ENCODE results near the gene RBP7.
A peak's percentile ranks its signal among the peaks of the same experiment; 100 is the strongest.
"Not testable (repeated sequence)": the region's sequence is repeated elsewhere in the genome, so short reads cannot be mapped to it uniquely, and the experiment has no call there.

The RBP7 gene

GRCh38 chr1:10014016-10014415 lies 17.0 kb downstream of the RBP7 start:
- DNase-seq (ENCODE audit: low read depth in 2 of 2): no peak
- H3K4me3 ChIP-seq (replicated peaks in 1 of 2; ENCODE audit: low read depth in 2 of 2, low read length in 2 of 2): no peak overlapping the region
- TF ChIP-seq, protein P1, sequence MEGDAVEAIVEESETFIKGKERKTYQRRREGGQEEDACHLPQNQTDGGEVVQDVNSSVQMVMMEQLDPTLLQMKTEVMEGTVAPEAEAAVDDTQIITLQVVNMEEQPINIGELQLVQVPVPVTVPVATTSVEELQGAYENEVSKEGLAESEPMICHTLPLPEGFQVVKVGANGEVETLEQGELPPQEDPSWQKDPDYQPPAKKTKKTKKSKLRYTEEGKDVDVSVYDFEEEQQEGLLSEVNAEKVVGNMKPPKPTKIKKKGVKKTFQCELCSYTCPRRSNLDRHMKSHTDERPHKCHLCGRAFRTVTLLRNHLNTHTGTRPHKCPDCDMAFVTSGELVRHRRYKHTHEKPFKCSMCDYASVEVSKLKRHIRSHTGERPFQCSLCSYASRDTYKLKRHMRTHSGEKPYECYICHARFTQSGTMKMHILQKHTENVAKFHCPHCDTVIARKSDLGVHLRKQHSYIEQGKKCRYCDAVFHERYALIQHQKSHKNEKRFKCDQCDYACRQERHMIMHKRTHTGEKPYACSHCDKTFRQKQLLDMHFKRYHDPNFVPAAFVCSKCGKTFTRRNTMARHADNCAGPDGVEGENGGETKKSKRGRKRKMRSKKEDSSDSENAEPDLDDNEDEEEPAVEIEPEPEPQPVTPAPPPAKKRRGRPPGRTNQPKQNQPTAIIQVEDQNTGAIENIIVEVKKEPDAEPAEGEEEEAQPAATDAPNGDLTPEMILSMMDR (IDR thresholded peaks at IDR 0.05; ENCODE audit: low read depth, low read length): no peak

GRCh38 chr1:10019561-10019960 lies 22.5 kb downstream of the RBP7 start:
- H3K4me3 ChIP-seq (replicated peaks in 1 of 2; ENCODE audit: low read depth in 2 of 2, low read length in 2 of 2): no peak overlapping the region
- TF ChIP-seq, protein P1 (IDR thresholded peaks at IDR 0.05; ENCODE audit: low read depth, low read length): no peak
- peak in 1 of 2 donors; percentile 51 for DNase-seq (ENCODE audit: low read depth in 2 of 2)

- DNase-seq (ENCODE audit: low read depth in 2 of 2): no peak
- H3K4me3 ChIP-seq (replicated peaks in 1 of 2; ENCODE audit: low read depth in 2 of 2, low read length in 2 of 2): no peak overlapping the region
- TF ChIP-seq, protein P1 (IDR thresholded peaks at IDR 0.05; ENCODE audit: low read depth, low read length): no peak
Measured at GRCh38 chr1:10020086-10020485, 23.1 kb downstream of the RBP7 start.

DNA sequence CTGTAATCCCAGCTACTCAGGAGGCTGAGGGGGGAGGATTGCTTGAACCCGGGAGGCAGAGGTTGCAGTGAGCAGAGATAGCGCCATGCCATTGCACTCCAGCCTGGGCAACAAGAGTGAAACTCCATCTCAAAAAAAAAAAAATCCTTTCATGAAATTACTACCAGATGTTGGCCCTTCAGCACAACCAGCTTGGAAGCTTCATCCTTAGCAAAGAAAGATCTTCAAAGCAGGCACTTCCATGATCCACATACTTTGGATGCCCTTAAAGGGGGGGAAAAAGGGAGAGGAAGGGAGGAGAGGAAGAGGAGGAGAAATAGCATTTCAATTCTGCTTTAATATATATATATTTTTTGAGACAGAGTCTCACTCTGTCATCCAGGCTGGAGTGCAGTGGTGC lies 23.6 kb downstream of the RBP7 start:
- DNase-seq (ENCODE audit: low read depth in 2 of 2): peak in 1 of 2 donors; percentile 66
- H3K4me3 ChIP-seq (replicated peaks in 1 of 2; ENCODE audit: low read depth in 2 of 2, low read length in 2 of 2): not testable (repeated sequence)

GRCh38 chr1:10021992-10022391 lies 25.0 kb downstream of the RBP7 start:
- H3K4me3 ChIP-seq (replicated peaks in 1 of 2; ENCODE audit: low read depth in 2 of 2, low read length in 2 of 2); DNase-seq (ENCODE audit: low read depth in 2 of 2): not testable (repeated sequence)

DNA sequence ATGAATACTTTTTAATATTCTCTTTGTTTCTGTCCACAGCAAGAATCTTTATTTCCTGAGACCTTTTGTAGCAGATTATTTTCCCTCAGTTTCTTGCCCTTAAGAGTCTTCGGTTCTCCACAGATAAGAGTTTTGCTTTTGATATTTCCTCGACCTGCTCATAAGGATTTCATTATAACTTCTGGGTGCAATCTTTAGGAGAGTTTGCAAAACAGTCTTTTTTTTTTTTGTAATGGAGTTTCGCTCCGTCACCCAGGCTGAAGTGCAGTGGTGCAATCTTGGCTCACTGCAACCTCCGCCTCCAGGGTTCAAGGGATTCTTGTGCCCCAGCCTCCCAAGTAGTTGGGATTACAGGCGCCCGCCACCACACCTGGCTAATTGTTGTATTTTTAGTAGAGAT lies 25.6 kb downstream of the RBP7 start:
- TF ChIP-seq, protein P1 (IDR thresholded peaks at IDR 0.05; ENCODE audit: low read depth, low read length): no peak
- no peak overlapping the region for H3K4me3 ChIP-seq (replicated peaks in 1 of 2; ENCODE audit: low read depth in 2 of 2, low read length in 2 of 2)
- DNase-seq (ENCODE audit: low read depth in 2 of 2): no peak

- TF ChIP-seq, protein P1 (IDR thresholded peaks at IDR 0.05; ENCODE audit: low read depth, low read length): no peak
- DNase-seq (ENCODE audit: low read depth in 2 of 2): no peak
- H3K4me3 ChIP-seq (replicated peaks in 1 of 2; ENCODE audit: low read depth in 2 of 2, low read length in 2 of 2): no peak overlapping the region
Measured at GRCh38 chr1:10025354-10025753, 28.3 kb downstream of the RBP7 start.

DNA sequence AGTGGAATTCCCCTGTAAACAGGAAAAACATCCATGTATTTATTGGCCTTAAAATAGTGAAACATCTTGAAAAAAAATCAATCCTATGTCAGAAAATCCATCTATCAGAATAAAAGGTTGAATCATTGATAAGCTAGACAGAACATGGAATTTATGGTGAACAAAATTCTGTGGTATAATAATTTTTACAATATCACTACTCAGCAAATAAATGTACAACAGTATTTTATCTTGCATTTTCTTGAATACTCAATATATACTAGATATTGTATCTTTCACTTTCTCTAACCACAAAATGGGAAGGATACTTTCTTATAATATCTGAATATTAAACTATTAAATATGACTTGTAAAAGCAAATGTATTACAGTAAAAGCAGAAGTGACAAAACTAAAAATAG lies 30.0 kb downstream of the RBP7 start:
- TF ChIP-seq, protein P1 (IDR thresholded peaks at IDR 0.05; ENCODE audit: low read depth, low read length): no peak
- H3K4me3 ChIP-seq (replicated peaks in 1 of 2; ENCODE audit: low read depth in 2 of 2, low read length in 2 of 2): no peak overlapping the region
- DNase-seq (ENCODE audit: low read depth in 2 of 2): no peak

GRCh38 chr1:10028956-10029500 lies 32.0 kb downstream of the RBP7 start:
- DNase-seq (ENCODE audit: low read depth in 2 of 2); H3K4me3 ChIP-seq (replicated peaks in 1 of 2; ENCODE audit: low read depth in 2 of 2, low read length in 2 of 2): not testable (repeated sequence)
